DMS53 treated with DMSO at 0.1 percent for 48 hours (cell line): ENCODE measurements around the gene AMOTL2.

Experiments used
- DNase-seq: peaks from one replicate; lab custom pipeline; 2025; ENCODE audit not compliant: unreplicated experiment; lab: John Stamatoyannopoulos, UW

AMOTL2 gene

GRCh38 chr3:134337071-134337482, 37.2 kb downstream of the AMOTL2 start:
- no peak for DNase-seq

DNA sequence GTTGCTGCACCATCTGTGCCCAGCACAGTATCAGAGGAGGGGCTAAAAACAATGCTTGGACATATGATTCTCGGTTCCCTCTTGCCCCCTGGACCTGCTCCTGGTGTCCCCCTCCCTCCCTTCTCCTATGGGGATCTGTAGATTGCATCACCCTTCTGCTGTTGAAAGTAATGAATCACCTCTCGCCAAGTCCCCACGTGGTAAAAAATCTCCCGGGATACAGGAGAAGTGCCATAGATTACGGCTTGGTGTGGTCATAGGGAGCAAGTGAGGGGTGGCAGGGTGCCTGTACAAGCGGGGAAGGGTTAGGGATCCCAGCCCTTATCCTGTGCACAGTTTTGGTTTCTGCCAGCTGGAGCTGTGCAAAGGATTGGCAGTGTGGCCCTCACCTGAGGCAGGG, 37.7 kb downstream of the AMOTL2 start:
- no peak for DNase-seq

DNA sequence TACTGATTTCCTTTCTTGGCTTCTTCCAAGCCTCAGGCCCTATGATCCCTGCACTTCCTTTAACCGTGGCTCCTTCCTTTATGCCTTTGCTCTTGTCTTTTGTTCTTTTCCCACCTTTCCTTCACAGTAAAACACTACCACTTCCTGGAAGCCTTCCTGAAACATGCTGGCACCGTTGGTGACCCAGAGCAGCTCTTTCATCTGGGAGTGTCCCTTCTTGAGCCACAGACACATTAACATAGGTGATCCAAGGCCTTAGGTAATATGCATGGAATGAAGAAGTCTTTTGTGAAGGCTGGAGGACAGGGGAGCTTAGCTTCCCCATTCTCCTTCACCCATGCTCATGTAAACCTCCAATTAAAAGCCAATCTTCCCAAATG, 39.4 kb downstream of the AMOTL2 start:
- no peak for DNase-seq

- DNase-seq: no peak
These were observed 39.9 kb downstream of the AMOTL2 start for GRCh38 chr3:134334231-134334900.

GRCh38 chr3:134333522-134334181, 40.6 kb downstream of the AMOTL2 start:
- DNase-seq: no peak

DNA sequence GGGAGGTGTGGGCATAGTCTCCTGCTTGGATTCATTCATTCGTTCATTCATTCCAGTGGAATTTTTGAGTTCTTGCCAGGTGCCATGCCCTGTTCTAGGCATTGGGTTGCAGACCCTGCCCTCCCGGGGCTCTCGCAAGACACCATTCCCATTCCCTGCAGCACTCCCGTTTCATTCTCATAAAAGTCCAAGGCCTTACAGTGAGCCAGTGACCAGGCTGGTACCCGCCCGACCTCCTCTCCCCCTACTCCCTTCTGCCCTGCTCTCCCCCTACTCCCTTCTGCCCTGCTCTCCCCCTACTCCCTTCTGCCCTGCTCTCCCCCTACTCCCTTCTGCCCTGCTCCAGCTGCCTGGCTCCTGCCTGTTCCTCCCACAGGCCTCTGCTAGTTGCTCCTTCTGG, 41.9 kb downstream of the AMOTL2 start:
- no peak for DNase-seq

DNA sequence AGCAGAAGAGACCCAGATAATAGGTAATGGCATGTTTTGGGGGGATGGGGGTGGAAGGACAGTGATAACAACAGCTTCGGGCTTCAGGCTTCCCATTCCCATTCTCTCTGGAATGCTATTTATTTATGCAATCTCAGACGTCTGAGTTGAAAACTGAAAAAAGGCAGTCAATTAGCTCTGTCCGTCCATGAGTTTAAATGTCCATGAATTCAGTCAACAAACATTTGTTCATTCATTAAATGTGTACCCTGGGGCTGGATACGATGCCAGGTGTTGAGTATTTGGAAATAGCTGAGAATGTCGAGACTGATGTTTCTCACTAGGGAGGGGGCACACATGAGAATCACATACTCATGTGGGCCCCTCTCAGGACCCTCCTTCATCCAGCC, 42.4 kb downstream of the AMOTL2 start:
- DNase-seq: no peak

DNA sequence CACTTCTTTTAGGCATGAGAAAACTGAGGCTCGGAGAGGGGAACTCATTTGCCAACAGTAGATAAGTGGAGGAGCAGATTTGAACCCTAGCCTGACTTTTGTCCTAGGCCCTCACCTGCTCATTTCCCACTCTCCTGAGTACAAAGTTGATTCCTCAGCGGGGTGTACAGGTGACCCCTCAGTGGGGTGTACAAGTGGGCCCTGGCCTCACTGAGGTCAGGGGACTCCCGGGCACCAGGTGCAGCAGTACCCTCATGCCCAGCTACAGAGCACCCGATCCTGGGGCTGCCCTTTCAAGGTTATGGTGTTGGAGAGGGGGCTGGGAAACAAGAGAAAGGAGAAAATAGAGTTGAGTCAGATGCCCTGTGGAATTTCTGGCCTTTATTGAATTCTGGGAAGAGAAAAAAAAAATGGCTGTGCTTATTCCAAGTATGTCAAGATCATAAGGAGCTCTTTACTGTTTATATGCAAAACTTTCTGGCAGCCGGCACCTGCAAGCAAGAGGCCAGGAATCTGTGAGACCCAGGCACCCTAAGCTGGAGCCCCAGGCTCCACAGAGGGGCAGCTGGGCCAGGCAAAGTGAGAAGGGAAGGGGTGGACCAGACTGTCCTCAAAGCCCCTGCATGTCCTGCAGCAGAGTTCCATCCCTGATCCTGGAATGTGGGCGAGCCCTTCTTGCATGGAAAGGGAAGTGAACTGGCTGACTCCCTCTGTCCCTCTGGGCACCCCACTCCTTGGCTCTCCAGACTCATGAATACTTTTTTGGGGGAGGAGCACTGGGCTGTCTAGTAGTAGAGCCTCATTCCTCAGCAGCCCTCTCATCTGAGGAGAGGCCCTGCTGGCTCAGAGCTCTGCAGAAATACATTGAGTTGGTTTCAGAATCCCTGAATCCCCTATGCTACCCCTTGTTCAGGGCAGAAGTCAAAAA, 43.1 kb downstream of the AMOTL2 start:
- DNase-seq: no peak

DNA sequence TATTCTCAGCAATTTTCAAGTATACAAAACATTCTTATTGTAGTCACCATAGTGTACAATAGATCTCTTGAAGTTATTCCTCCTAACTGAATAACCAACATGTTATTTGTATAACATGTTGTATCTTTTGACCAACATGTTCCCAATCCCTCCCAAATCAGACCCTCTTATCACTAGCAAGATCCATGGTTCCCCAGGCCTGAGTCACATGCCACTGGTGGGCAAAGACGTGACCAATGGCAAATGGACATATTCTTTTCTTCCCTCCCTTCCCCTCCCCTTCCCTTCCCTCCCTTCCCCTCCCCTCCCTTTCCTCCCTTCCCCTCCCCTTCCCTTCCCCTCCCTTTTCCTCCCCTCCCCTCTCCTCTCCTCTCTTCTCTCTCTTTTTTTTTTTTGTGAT, 45.4 kb downstream of the AMOTL2 start:
- DNase-seq: no peak

GRCh38 chr3:134328147-134328591, 46.1 kb downstream of the AMOTL2 start:
- no peak for DNase-seq

DNA sequence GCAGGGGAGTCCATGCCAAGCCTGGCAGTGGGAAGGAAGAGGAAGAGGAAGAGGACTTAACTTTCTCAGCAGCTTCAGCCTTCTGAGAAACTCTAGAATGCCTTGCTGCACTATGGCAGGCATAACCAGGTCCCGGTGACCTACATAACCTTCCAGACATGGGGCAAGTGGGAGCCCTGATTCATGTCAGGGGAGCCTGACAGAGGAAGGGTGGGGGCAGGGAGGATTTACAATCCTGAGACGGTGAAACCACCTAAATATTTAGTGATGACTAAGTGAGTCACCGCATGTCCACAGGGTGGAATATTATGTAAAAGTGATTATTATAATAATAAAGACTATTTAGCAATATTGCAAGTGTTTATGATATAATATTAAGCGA, 46.7 kb downstream of the AMOTL2 start:
- no peak for DNase-seq

DNA sequence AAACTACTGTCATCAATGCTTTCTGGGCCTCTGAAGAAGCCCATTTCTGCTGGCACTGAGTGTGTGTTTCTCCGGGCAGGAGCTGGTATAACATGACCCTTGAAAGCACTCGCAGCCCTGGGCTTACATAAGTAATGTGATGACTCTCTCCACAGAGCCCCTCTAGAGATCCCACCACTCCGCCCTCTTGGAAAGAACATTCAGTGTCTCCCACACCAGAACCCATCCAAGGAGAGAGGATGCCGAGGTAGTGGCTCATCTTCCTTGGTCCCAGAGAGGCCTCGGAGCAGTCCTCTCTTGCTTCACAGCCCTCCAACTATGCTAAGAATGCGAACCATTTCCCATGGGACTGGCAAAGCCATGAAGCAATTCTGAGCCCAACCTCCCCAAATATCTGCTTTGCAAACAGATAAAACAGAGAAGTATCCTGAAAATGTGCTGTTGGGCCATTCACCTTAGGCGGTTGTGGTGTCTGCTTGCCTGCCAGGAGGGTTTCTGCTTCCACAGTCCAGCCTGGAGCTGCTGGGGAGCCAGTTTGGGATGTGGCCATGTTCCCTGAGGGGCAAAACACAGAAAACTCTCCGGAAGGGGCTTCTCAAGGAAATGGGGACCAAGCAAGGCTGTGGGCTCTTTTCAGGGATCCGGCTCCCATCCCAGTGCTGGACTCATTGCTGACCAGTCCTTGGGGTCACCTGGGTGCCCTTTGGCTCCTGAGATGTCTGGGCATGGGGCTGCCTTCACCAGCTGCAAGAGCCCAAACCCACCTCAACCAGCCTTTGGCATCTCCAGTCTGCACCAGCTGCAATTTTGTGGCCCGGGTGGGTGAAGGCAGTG, 47.3 kb downstream of the AMOTL2 start:
- no peak for DNase-seq

DNA sequence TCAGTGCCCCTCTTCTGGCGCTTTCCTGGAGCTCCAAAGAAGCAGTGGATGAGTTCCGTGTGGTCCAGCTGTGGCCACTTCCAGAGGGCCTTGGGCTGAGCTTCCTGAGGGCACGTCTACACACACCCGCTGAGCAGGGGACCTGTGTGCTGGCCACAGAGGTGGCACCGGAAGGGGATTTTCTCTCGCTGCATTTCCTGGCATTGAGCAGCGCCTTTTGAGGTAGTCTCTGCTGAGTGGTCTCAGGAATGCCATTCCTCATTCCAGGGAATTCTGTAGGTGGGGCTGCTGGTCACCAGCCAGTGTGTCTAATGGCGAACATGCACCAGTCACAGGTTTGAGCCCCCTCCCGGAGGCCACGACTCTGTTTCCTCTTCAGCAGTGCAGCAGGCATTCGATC, 48.1 kb downstream of the AMOTL2 start:
- no peak for DNase-seq

GRCh38 chr3:134325706-134326105, 48.5 kb downstream of the AMOTL2 start:
- no peak for DNase-seq

GRCh38 chr3:134325061-134325705, 49.1 kb downstream of the AMOTL2 start:
- DNase-seq: no peak

DNA sequence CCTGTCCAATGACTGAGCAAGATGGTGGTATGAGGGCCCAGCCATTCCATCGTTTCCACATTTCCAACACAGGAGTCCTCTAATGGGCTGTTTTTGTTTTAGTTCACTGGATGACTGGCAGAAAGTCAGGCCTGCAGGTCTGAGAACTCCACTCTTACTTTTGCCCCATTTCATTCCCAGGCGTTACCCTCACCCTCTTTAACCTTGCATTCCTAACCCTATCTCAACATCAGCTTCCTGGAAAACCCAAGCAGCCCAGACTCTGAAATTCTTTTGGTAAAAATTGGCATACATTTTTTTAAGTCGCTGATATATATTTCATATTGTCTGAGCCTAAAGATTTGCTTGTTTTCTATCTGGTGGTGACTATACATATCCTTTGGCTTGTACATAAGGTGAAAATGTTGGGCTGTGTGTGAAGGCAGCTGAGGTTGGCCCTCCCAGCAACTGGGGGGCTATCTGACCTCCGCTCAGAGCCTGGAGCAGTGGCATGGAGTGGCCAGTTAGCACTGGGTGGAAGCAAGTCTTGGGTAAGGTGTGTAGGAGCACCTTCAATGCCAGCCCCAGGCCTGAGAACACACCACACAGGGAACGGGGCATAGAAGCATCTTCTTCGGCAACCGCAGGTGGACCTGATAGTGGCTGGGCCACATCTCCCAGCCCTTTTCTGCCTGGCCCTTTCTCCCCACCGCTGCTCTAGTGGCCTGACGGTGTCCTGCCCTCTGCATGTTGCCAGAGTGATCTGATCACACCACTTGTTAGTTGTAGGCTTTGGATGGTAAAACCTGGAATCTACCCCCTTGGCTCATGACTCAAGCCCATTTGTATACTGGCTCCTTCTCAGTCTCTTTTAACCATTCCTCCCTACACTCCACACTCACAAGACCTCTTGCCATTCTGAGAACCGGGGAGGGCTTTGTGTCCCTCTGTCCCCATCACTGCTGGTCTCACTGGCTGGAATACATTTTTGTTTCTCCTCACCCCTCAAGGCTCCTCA, 50.0 kb downstream of the AMOTL2 start:
- no peak for DNase-seq

DNA sequence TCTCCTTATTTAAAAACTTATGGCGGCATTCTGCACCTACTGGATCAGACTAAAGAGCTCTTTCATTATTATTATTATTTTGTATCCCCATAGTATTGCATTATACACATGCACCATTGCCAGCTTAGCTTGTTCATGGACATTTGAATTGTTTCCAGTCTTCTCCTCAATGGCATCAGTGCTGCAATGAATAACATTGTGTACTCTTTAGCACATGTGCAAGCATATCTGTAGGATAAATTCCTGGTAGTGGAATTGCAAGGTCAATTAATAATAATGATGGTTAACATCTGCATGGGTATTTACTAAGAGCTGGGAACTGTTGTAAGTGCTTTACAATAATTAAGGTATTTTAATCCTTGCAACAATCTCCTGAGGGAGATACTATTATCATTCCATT, 52.0 kb downstream of the AMOTL2 start:
- no peak for DNase-seq

GRCh38 chr3:134320749-134321148, 53.5 kb downstream of the AMOTL2 start:
- no peak for DNase-seq

GRCh38 chr3:134319931-134320330, 54.3 kb downstream of the AMOTL2 start:
- no peak for DNase-seq
